ENCODE measurements around the gene SLC7A6OS. TPM values are rescaled to one million over a fixed set of nuclear protein-coding genes. Genes with fewer than 3 reads are reported as not detected.

SLC7A6OS gene
- total and polyA plus RNA-seq, 3 experiments from 2014 or later = 21.8 to 28.2 (median 25.5) TPM

Other genes starting within 250 kb of the SLC7A6OS start
- gene NFATC3, start 225.6 kb downstream of the SLC7A6OS start, total RNA-seq = 10 to 100 TPM; 91.1 to 95.9 TPM
- gene NFATC3, start 225.6 kb downstream of the SLC7A6OS start, polyA plus RNA-seq = 120 TPM
- gene ESRP2, start 74.8 kb downstream of the SLC7A6OS start, total RNA-seq = under 1 TPM; 0.11 to 0.27 TPM
- gene ESRP2, start 74.8 kb downstream of the SLC7A6OS start, polyA plus RNA-seq = 0.32 TPM
- gene PLA2G15, start 65.6 kb downstream of the SLC7A6OS start, total RNA-seq = 1 to 10 TPM; 9.0 to 9.4 TPM
- 11.0 TPM for gene PLA2G15, start 65.6 kb downstream of the SLC7A6OS start, polyA plus RNA-seq
- gene SLC7A6, start 46.4 kb downstream of the SLC7A6OS start, total RNA-seq = 10 to 100 TPM; 91.2 to 94.9 TPM
- gene SLC7A6, start 46.4 kb downstream of the SLC7A6OS start, polyA plus RNA-seq = 18.7 TPM
- gene PRMT7, start 73 bp upstream of the SLC7A6OS start, total RNA-seq = 10 to 100 TPM; 61.1 to 67.5 TPM
- 41.8 TPM for gene PRMT7, start 73 bp upstream of the SLC7A6OS start, polyA plus RNA-seq
- gene SMPD3, start 137.6 kb upstream of the SLC7A6OS start, total RNA-seq = under 1 TPM; 0.15 to 0.22 TPM
- 1.6 TPM for gene SMPD3, start 137.6 kb upstream of the SLC7A6OS start, polyA plus RNA-seq
- gene ZFP90, start 228.3 kb upstream of the SLC7A6OS start, total RNA-seq = 10 to 100 TPM; 22.4 to 24.3 TPM
- 24.0 TPM for gene ZFP90, start 228.3 kb upstream of the SLC7A6OS start, polyA plus RNA-seq